GM21529 (cell line): ENCODE results near the gene EXOC3.
"Not testable (repeated sequence)": the region's sequence is repeated elsewhere in the genome, so short reads cannot be mapped to it uniquely, and the experiment has no call there.

Source experiments
- ATAC-seq: cut with Tn5 transposase; IDR thresholded peaks from one replicate; pipeline ENCODE4 v1.9.1; 2021; ENCODE audit not compliant: unreplicated experiment

EXOC3 gene

DNA sequence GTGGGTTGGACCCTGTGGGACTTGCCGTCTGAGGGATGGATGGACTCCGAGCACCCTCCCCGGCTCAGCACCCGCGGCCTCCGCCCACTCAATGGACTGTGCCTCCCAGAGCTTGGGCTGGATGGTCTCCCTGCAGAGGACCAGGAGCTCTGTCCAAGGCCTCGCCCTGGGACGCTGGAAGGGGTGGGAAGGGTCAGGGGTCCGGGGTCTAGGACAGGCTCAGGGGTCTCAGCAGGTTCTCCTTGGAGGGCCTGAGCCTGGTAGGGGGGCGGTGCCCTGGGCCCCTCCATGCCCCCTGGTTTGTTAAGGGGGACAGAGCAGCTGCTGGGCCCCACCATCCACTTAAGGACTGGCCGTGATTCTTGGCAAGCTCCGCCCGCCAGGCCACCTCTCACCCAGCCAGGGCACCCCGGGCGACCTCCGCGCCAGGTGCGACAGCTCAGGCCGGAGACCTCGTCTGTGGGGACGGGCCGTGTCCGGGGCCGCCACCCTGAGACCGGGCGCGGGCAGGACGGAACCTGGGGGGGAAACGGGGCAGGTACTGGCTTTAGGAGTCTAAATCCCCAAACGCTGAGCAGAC is 29.2 kb downstream of the EXOC3 start:
- peak; percentile 21 for ATAC-seq

DNA sequence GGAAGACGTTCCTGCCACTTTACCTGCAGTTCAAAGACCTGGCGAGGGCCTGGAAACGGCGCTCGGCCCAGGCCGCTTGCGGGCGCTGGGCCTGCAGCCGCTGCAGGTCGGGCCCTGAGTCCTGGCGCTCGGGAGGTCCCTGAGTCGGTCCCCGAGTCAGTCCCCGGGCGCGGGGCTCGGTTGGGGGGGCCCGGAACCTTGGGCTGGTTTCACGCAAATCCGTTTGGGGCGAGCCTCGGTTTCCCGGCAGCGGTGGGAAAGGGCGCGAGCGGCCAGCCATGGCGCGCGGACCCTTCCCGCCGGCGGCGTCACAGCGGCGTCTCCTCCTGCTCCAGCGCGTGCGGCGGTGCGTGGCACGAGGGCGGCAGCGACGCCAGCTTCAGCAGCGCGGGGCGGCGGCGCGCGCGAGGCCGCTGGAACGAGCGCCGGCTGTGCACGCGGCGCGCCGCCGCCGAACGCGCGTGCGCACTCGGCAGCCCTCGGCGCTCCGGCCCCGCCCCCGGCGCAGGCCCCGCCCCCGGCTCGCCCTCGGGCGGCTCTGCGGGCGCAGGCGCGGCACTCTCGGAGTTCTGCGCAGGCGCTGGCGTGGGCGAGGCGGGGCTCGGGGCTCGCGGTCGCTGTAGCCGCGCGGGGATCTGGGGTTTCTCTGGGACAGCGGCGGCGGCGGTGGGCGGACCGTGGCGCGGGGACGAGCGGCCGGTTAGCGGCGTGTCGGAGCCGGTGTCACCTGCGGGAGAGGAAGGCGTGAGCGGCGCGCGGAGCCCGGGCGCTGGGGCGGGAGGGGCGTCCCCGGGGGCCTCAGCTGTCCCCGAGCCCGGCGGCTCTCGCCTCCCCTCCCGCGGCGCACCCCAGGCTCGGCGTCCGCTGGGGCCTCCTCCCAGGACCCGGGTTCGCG is 29.9 kb downstream of the EXOC3 start:
- peak; percentile 63 for ATAC-seq

DNA sequence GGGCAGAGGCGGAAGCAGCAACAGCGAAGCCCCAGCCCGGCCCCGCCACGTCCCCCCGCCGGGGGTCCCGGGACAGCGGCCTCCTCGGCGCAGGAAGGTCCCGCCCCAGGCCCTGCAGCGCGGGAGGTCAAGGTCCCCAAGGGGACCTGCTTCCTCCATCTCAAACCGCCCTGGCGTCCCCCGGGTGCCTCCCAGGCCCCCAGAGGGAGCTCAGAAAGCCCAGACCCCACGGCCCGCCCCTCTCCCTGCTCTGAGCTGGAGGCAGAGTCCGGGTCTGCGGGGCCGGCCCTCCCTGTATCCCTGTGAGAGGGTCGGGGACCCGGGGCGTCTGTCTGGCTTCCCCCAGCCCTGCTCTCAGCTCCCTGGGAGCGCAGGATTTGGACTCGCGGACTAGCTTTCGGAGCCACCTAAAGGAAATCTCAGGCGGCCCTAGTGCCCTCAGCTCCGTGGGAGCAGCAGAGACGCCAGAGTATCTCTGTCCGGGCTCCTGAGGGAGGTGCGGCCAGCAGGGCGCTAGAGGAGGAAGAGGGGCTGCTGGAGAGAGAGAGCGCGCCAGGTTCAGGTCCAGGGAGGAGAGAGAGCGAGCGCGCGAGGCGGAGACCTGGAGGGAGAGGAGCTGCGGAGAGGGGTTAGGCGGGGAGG is 30.7 kb downstream of the EXOC3 start:
- peak; percentile 20 for ATAC-seq

DNA sequence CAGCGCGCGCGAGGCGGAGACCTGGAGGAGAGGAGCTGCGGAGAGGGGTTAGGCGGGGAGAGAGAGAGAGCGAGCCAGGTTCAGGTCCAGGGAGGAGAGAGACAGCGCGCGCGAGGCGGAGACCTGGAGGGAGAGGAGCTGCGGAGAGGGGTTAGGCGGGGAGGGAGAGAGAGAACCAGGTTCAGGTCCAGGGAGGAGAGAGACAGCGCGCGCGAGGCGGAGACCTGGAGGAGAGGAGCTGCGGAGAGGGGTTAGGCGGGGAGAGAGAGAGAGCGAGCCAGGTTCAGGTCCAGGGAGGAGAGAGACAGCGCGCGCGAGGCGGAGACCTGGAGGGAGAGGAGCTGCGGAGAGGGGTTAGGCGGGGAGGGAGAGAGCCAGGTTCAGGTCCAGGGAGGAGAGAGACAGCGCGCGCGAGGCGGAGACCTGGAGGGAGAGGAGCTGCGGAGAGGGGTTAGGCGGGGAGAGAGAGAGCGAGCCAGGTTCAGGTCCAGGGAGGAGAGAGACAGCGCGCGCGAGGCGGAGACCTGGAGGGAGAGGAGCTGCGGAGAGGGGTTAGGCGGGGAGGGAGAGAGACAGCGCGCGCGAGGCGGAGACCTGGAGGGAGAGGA is 31.4 kb downstream of the EXOC3 start:
- ATAC-seq, result not testable (repeated sequence)

DNA sequence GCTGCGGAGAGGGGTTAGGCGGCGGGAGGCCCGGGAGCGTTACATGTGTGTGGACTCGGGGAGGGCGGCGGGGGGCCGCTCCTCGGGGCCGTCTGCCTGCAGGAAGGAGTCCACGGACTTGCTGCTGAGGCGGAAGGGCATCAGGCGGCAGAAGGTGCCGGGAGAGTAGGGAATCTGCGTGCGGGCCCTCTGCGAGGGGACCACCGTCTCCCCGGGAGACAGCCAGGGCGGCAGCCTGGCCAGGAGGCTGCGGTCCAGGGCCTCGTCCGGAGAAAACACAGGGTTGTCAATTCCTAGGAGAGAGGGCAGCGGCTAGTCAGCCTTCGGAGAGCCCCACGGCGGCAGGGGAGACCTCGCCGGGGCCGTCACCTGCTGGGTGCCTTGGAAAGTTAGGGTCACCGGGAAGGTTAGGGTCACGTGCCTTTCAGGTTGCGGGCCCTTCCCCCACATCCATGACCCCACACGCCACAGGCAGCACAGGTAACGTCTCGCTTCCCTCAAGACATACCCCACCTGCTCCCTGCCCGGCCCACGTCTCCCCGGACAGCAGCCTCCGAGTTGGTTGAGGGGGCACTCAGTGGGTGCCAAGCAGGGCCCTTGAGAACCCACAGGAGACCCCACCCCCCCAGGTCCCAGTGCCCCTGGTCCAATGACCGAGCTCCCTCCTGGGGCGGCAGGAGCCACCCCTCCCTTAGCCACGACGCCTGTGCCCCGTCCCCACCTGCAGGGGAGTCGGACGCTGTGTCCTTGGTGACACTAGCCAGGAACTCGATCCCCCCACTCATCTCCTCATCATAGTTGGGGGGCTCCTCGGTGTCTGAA is 32.1 kb downstream of the EXOC3 start:
- ATAC-seq, result no peak

DNA sequence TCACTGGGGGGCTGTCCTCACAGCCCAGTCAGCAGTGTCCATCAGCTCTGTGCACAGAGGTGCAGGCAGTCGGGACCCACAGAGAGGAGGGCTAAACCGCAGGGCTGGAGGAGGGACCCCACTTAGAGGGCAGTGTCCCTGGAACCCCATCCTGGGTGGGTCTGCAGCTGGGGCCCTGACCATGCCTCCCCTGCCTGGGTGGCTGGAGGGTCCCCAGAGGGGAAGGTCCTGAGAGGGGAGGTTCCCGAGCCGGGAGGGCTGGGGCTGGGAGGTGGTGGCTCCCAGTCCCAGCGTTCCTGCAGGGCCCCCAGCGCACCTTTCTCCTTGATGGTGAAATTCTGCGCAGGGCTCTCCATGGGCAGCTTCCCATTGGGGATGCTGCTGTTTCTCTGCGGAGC is 32.7 kb downstream of the EXOC3 start:
- no peak for ATAC-seq

DNA sequence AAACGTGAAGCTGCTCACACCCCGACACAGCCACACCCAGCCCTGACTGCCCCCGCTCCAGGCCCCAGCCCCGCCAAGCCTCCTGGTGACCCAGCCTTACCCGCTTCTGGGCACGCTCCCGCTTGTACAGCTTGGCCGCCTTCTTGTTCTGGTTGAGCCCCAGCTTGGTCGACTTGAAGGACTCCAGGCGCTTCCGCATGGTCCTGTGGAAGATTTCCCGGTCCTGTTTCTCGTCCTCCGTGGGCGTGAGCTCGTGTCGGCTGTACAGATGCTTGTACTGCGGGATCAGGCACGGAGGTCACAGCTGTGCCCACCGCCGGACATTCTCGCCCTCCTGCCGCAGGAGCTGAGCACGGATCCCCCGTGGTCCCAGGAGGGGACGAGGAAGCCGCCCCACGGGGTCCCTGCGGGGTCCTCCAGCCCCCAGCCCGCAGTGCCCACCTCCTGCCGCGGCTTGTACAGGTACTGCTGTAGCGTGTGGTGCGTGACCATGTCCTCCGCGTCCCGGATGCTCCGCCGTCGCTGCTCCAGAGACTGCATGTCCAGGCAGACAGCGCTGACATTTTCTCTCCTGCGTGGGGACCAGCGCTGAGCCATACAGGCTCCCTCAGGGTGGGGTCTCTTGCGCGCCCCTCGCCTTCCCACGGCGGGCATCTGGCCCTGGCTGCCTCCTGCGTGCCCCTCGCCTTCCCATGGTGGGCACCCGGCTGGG is 33.3 kb downstream of the EXOC3 start:
- ATAC-seq, result no peak

DNA sequence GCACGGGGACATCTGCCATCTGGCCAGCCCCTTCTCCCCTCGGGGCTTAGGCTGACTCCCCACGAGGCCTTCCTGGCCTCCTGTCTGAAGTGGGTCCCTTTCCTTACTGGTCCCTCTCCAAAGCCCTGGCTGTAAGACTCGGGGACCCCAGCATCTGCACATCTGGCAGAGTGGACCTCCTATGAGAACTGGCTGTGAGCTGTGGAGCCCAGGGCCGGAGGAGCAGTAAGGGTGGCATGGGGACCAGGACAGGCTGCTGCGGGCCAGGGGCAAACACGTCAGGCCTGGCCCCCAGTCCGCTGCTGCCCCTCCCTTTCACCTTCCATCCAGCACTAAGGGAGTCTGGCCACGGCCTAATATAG is 33.8 kb downstream of the EXOC3 start:
- no peak for ATAC-seq

DNA sequence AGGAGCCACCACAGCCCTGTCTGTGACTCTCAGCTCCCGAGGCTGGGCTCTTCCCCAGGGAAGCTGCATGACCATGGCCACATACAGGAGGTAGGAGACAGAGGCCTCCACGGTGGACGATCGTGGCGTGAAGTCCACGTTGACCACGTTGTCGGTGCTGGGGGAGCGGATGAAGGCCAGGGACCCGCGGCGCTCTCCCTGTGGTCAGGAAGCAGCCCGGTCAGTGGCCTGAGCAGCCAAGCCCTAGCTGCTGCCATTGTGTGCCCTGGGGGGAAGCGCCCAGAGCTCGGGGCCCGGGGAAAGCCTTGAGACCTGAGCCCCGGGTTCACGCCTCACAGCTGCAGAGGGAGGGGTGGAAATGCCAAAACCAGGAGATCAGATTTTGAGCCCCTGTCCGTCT is 34.3 kb downstream of the EXOC3 start:
- ATAC-seq, result no peak

DNA sequence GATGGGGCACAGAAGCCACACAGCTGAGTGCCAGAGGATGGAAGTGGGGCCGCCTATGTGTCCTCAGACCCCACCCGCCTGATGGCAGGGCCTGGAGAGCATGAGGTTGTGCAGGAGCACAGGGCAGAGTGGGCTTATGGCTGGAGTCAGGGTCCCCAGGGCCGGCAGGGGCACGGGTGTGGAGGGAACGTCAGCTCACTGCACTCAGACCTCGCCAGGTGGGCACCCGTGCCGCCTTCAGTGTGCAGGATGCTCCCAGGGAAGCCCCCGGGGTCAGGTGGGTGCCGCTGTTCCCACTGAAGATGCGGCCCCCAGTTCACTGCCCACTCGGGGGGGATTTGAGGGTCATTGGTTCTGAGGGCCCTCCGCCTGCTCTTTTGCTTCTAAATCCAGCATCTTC is 34.9 kb downstream of the EXOC3 start:
- no peak for ATAC-seq

DNA sequence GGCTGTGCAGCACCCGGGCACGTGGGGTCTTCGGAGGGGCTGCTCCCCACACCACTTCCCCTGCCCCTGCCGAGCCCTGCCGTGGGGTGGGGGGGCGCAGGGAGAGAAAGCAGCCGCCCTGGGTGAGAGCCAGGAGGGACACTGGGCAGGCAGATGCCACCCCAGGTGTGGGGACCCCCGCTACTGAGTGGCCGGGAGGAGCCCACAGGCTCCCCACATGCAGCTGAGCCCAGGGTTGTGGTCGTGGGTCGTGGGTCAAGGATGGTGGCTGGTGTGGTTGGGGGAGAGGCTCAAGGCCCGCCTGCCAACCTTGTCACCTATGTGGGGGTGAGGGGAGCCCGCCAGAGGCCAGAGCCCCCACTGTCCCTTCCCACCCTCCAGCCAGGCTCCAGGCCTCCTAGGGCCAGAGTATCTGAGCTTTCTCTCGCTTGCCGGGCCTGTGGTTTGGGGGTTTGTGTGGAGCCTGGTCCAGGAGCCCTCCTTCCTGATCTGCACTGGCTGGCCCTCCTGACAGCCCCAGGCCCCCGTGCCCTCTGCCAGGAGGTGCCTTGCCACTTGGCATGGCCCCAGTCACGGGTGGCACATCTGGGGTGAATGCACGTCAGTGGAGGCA is 35.5 kb downstream of the EXOC3 start:
- no peak for ATAC-seq

DNA sequence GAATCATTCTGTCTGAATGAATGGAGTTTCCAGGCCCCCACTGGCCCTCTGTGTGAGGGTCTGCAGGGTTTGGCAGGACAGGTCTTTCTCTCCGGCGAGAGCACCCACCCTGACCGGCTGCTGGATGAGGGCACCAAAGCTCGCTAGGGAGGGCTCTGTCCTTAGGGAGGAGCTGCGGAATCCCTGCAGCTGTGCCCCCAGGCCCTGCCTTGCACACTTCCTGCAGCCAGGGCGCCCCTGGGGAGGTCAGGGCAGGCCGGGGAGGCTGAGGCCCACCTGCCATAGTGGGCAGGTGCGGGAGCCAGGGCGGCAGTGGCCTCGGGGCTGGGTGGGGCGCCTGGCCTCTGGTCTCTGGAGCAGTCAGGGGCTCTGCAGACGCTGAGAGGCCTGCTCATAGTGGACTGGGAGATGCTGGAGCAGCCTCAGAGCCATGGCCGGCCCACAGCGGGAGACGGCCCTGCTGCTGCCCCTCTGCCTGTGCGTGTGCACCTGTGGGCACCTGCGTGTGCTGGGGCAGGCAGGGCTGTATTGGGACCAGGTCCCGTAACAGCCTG is 36.1 kb downstream of the EXOC3 start:
- no peak for ATAC-seq

DNA sequence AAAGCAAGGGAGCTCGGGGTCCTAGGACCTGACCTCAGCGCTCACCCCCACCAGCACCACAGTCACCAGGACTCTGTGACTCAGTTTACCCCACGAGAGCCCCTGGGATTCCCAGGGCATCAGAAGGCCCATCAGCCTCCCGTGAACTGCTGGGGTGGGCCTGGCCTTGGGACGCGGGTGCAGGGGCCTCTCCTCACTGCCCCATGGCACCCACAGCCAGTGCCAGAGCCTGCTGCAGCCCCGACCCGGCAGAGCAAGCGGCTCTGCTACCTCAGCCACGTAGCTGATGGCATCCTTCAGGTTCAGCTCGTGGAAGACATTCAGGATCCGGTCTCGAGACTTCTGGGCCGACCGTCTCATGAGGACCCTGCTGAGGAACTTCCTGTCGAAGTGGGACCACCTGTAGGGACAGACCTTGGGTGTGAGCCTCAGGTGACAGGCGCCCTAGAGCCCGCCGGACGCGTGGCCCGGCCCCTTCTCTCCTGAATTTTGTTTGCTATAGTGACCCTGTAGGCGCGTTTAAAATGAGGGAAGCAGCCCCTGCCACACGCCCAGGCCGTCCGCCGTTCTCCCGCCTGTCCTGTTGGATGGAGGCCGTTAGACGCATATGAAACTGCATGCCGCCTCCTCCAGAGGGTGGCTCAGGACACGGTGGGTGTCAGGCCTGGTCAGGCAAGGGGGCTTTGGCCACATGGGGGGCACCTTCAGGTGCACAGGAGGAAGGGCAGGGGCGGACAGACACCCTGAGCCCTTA is 36.8 kb downstream of the EXOC3 start:
- ATAC-seq, result no peak

DNA sequence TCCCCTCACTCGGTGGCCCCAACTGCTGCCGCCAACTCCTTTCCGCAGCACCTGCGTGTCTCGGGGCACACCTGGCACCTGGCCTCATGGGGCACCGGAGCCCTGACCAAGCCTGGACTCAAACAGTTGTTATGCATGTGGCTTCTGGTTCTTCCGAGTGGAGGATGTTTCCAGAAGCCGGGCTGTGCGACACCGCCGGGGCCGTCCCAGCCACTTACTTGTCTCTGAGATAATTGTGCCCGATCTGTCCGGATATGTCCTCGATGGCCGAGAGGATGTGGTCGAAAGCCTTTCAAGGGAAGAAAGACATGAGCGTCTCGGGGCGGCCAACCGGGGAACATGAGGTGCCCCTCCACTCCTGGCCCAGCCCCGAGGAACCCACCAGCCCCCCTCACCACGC is 38.4 kb downstream of the EXOC3 start:
- ATAC-seq, result no peak

DNA sequence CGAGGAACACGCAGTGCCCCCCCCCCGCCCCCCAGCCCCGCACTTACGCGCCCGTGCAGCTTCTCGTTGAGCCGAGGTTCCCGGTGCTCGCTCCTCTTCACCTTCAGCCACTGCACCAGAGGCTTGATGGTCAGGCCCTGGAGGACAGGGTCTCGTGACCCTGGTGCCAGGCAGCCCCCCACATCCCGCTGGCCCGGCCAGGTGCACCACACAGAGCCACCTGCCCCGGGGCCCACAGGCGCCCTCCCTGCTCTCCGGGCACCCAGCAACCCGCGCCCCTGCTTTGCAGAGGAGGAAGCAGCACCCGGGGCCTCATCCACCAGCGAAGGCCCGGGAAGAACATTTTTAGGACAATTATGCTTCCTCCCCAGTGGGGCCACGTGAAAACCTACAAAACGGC is 39.0 kb downstream of the EXOC3 start:
- no peak for ATAC-seq

DNA sequence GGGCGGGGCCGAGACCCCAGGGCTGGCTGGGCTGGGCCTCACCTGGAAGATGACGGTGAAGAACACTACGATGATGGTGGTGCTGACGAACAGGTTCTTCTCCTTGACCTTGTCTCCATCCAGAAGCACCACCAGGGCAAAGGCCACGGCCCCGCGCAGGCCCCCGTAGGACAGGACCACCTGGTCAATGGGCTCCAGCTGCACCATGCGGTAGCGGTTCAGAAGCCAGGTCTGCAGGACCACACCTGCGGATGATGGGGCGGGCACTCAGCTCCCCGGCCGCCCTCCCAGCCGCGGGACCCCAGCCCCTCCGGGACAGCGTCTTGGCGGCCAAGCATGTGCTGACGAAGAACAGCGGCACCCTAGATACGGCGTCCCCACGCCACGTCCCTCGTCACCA is 39.5 kb downstream of the EXOC3 start:
- no peak for ATAC-seq

DNA sequence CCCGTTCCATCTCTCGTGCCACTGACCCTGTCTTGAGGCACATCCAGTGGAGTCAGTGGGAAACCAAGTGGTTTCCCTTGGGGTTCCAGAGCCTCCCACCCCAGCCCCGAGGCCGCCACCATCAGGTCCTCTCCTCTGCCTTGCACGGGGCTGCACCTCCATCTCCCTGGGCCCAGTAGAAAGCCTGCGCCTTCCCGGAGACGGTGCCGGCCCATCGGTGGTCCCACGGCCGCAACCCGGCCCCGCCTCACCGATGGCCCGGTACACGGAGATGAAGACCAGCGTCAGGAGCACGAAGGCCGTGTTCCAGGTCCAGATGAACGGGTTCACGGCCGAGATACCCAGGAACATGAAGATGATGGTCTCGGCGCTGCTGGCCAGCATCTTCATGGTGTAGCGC is 40.0 kb downstream of the EXOC3 start:
- no peak for ATAC-seq

DNA sequence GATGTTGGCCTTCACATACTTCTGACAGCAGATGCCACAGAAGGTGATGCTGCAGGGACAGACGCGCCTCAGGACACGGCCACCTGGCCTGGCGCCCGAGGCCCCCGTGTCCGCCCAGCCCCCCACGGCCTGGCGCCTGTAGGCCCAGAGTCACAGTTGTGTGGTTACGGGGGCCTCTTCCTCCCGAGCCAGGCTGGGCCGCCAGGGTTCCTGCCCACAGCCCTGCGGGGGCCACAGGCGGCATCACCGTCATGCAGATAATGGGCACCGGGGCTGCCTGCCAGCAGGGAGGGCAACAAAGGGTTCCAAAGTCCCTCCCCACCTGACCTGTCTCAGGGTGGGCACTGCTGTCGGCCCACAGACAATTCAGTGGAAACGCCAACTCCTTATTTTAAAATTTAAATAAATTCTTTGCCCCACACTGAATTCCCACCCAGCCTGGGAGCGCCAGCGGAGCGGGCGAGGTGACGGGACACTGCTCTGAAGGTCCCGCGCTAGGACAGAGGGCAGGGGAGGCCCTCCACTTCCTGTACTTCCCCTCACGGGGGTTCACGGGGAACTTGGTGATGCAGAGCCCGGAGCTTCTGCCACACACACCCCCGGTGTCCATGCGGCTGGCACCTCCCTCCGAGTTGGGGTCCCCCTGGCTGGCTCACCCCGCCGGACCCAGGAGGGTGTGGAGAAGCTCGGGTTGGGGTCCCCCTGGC is 40.6 kb downstream of the EXOC3 start:
- ATAC-seq, result no peak
